ENCODE data around the gene PDE9A. TPM values are rescaled to one million over a fixed set of nuclear protein-coding genes. Genes with fewer than 3 reads are reported as not detected.
A peak's percentile ranks its signal among the peaks of the same experiment; 100 is the strongest.

Gene PDE9A
- total RNA-seq, 1 experiment from 2014 or later: 10.1 TPM

- in situ Hi-C loops (cut with HindIII; ENCODE audit: low pct_unique_long_range_greater_than_20kb, low sequenced_read_pairs): no loop called here
- DNase-seq (ENCODE audit: low read depth): no peak
Observed at GRCh38 chr21:42663860-42664535, 10.6 kb downstream of the PDE9A start.

GRCh38 chr21:42664614-42665013 is 11.2 kb downstream of the PDE9A start:
- in situ Hi-C loops (cut with HindIII; ENCODE audit: low pct_unique_long_range_greater_than_20kb, low sequenced_read_pairs): no loop called here

DNA sequence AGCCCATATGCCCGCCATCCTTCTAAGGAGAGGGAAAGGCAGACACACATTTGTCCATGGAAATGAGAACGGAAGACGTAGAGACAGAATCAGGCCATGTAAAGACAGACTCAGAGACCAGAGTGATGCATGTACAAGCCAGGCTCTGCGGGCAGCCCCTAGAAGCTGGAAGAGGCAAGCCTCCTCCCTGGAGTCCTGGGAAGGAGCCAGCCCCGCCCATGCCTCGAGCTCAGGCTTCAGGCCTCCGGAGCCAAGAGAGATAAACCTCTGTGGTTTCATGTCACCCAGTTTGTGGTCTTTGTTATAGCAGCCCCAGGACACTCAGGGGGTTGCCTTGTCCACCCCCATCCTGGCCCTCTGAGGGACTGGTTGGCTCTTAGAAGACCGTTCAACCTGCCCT is 11.6 kb downstream of the PDE9A start:
- in situ Hi-C loops (cut with HindIII; ENCODE audit: low pct_unique_long_range_greater_than_20kb, low sequenced_read_pairs): no loop called here
- DNase-seq (ENCODE audit: low read depth): no peak

More at GRCh38 chr21:42664614-42665013, 11.2 kb downstream of the PDE9A start:
- DNase-seq (ENCODE audit: low read depth): no peak

DNA sequence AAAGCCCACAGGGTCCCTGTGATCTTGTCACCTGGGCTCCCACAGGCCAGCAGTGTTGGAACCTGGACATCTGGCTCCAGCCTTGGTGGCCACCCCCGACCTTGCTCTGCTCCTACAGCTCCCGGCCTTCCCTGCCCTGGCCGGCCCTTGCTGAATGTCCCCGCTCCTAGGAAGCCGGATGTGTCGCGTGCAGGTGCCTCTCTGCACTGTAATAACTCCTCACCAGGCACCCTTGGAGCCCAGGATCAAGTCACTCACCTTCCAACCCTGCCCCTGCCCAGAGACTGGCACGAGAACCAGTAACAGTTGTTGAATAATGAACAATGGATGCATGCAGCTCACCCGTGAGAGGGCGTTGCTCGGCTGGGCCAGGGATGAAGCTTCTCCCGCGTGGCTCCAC is 12.1 kb downstream of the PDE9A start:
- in situ Hi-C loops (cut with HindIII; ENCODE audit: low pct_unique_long_range_greater_than_20kb, low sequenced_read_pairs): no loop called here
- no peak for DNase-seq (ENCODE audit: low read depth)

GRCh38 chr21:42666023-42666747 is 12.8 kb downstream of the PDE9A start:
- in situ Hi-C loops (cut with HindIII; ENCODE audit: low pct_unique_long_range_greater_than_20kb, low sequenced_read_pairs): no loop called here
- peak; percentile 39 for DNase-seq (ENCODE audit: low read depth)

DNA sequence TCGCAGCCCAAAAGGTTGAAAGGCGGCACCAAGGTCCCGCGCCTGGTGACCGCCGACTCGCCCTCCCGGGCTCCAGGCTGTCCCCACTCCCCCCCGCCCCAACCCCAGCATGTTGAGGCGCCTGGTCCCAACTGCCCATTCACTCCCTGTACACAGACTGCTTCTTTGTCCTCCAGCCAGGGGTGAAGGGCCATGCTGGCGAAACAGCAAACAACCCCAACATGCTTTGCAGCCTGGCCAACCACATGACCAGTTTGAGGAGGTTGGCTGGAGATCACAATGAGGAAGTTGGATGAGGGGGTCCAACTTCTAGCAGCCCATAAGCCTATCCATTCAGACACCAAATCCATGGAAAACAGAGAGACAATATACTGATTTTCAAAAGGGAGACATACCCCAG is 13.5 kb downstream of the PDE9A start:
- DNase-seq (ENCODE audit: low read depth): no peak
- in situ Hi-C loops (cut with HindIII; ENCODE audit: low pct_unique_long_range_greater_than_20kb, low sequenced_read_pairs): no loop called here

GRCh38 chr21:42668298-42668992 is 15.0 kb downstream of the PDE9A start:
- in situ Hi-C loops (cut with HindIII; ENCODE audit: low pct_unique_long_range_greater_than_20kb, low sequenced_read_pairs): no loop called here
- no peak for DNase-seq (ENCODE audit: low read depth)

GRCh38 chr21:42669041-42669440 is 15.6 kb downstream of the PDE9A start:
- no peak for DNase-seq (ENCODE audit: low read depth)
- in situ Hi-C loops (cut with HindIII; ENCODE audit: low pct_unique_long_range_greater_than_20kb, low sequenced_read_pairs): no loop called here

- in situ Hi-C loops (cut with HindIII; ENCODE audit: low pct_unique_long_range_greater_than_20kb, low sequenced_read_pairs): no loop called here
- no peak for DNase-seq (ENCODE audit: low read depth)
Observed at GRCh38 chr21:42670058-42670880, 16.8 kb downstream of the PDE9A start.

DNA sequence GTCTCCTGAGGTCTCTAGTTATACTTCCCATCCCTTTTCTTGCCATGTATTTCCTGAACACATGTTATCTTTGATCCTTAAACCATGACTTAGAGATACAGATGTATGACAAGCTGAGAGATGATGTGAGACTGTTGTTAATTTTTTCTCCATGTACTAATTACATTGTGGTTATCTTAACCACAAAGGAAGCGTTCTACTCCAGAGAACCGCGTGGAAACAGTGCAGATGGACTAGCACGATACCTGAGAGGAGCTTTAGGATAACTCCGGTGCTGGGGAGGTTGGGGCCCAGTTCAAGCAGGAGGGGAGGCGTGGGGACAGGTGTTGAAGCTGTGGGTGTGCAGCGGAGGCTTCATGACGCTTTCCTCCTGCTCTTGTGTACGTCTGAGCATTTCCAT is 17.5 kb downstream of the PDE9A start:
- in situ Hi-C loops (cut with HindIII; ENCODE audit: low pct_unique_long_range_greater_than_20kb, low sequenced_read_pairs): no loop called here
- DNase-seq (ENCODE audit: low read depth): no peak

- in situ Hi-C loops (cut with HindIII; ENCODE audit: low pct_unique_long_range_greater_than_20kb, low sequenced_read_pairs): no loop called here
- DNase-seq (ENCODE audit: low read depth): no peak
Observed at GRCh38 chr21:42671778-42672593, 18.6 kb downstream of the PDE9A start.

DNA sequence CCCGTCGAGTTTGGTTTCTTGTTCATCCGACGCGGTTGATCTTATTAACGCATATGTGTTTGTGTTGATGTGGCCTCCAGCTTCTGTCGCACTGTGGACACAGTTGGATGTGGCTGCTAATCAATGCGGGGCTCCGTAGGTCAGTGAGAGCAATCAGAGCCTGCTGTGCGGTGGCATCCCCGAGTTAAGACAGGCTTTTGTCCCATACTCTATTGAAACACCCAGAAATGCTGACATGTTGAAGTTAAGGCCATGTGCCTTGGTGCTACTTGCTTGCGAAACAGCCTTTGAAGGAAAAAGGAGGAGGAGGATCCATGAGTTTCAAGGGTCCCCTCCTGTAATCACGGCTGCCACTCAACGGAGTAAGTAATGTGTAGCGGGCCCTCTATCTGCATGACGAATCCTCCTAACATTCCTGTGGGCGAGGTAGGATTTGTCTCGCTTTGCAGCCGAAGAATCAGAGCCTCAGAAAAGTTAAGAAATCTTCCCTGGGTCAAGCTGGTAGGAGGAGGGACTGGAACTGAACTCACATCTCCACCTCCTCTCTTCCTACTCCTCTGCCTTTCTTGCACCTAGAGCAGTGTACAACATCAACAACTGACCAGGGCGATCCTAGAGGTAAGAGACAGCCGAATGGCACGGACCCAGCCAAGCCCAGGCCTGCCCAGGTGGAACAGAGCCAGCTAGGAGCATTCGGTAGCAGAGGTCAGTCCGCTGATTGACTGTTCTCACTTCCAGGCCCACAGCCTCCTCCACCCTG is 19.5 kb downstream of the PDE9A start:
- DNase-seq (ENCODE audit: low read depth): peak; percentile 17

GRCh38 chr21:42673633-42674328 is 20.4 kb downstream of the PDE9A start:
- in situ Hi-C loops (cut with HindIII; ENCODE audit: low pct_unique_long_range_greater_than_20kb, low sequenced_read_pairs): no loop called here
- DNase-seq (ENCODE audit: low read depth): no peak

More for the DNA sequence above, 19.5 kb downstream of the PDE9A start:
- in situ Hi-C loops (cut with HindIII; ENCODE audit: low pct_unique_long_range_greater_than_20kb, low sequenced_read_pairs): no loop called here

DNA sequence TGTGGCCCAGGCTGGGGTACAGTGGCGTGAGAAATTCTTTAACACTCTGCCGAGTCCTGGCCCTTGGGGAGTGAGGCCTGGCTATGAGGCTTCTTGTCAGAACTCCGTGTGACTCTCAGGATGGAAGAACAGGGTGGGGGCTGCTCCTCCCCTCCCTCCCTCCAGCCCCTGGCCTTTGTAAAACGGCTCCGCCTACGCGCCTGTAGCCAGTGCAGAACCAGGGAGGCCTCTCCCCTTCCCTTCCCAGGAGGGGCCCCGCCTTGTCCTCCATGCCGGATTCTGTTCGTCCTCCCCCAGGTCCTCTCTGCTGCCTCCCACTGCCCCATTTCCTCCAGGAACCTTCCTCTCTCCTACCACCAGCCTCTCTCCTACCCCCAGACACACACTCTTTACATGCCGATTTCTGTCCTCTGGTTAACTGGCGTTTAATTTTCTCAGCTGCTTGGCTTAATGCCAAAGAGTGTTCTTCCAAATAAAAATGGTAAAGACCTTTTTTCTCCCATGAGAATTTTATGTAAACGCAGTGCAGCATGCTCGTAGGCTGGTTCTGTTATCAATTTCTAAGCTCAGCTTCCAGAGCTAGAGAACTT is 21.0 kb downstream of the PDE9A start:
- no peak for DNase-seq (ENCODE audit: low read depth)
- in situ Hi-C loops (cut with HindIII; ENCODE audit: low pct_unique_long_range_greater_than_20kb, low sequenced_read_pairs): no loop called here

- in situ Hi-C loops (cut with HindIII; ENCODE audit: low pct_unique_long_range_greater_than_20kb, low sequenced_read_pairs): no loop called here
- DNase-seq (ENCODE audit: low read depth): no peak
Observed at GRCh38 chr21:42675403-42675802, 22.0 kb downstream of the PDE9A start.

DNA sequence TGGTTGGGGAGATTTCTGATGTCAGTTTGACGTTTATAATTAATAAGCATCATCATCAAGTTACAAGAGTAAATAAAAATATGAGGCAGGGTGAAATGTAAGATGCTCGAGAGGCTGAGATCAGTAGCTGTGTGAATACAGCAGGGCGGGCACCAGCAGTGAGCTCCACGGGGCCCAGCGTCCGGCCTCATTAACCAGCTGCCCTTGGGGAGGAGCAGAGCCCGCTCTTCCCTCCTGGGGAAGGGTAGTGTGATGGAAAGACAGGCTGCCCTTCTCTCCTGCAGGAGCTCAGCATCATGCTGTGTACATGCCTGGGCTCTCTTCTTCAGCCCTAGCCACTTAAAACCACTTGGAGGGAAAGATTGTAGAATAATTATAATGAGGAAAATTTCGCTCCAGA is 23.4 kb downstream of the PDE9A start:
- no peak for DNase-seq (ENCODE audit: low read depth)
- in situ Hi-C loops (cut with HindIII; ENCODE audit: low pct_unique_long_range_greater_than_20kb, low sequenced_read_pairs): no loop called here

Data from Caki2 (cell line).